Mammary epithelial cell (primary cell): Measurements from ENCODE around the gene LIX1L.

Experiments
- EZH2 ChIP-seq: IDR thresholded peaks from 2 replicates; pipeline ENCODE4 v1.6.1; 2012; ENCODE audit warnings: low read length, inconsistent platforms, borderline replicate concordance
- TF ChIP-seq, protein P1 (sequence below), 2 donors: IDR thresholded peaks in 1 of 2; conservative IDR thresholded peaks in 1 of 2; 2 replicates each; pipeline ENCODE4 v1.5.1; 2011 to 2012; ENCODE audit warnings: inconsistent platforms in 2 of 2, low read length in 2 of 2, mild to moderate bottlenecking in 2 of 2, control low read depth in 1 of 2, low read depth in 1 of 2; ENCODE audit not compliant: insufficient read depth in 1 of 2; ENCODE audit errors: extremely low read depth in 1 of 2

DNA sequence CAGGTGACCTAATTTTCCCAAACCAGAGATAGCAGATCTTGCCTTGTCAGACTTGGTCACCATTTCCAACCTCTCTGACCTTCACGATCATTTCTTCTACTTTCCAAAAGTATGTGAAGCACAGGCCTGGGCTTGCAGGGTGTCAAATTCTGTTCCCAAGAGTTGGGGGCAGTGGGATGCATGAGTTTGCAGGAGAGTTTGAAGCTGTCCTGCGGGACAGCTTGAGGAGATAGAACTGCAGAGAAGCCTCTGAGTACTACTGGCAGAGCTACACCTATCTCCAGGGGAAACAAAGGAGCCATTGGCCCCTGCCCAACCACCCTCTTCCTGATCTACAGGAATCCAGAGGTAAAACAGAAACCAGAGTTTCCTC lies 27.3 kb upstream of the LIX1L start:
- TF ChIP-seq, protein P1, sequence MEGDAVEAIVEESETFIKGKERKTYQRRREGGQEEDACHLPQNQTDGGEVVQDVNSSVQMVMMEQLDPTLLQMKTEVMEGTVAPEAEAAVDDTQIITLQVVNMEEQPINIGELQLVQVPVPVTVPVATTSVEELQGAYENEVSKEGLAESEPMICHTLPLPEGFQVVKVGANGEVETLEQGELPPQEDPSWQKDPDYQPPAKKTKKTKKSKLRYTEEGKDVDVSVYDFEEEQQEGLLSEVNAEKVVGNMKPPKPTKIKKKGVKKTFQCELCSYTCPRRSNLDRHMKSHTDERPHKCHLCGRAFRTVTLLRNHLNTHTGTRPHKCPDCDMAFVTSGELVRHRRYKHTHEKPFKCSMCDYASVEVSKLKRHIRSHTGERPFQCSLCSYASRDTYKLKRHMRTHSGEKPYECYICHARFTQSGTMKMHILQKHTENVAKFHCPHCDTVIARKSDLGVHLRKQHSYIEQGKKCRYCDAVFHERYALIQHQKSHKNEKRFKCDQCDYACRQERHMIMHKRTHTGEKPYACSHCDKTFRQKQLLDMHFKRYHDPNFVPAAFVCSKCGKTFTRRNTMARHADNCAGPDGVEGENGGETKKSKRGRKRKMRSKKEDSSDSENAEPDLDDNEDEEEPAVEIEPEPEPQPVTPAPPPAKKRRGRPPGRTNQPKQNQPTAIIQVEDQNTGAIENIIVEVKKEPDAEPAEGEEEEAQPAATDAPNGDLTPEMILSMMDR (conservative IDR thresholded peaks at IDR 0.05 in 1 of 2, IDR thresholded peaks at IDR 0.05 in 1 of 2; ENCODE audit: extremely low read depth in 1 of 2, insufficient read depth in 1 of 2, low read depth in 1 of 2, low read length in 2 of 2) = no peak
- TF ChIP-seq EZH2 = no peak
